IMR-90 (cell line): Measurements from ENCODE around the gene DHX57.

Experiments used
- CHD1 ChIP-seq: IDR thresholded peaks from 2 replicates; pipeline ENCODE4 v1.6.1; 2012; ENCODE audit warnings: low read depth, low read length, improper control_type of control experiment
- FOS ChIP-seq: fragments of 150-350 bp; IDR thresholded peaks from 2 replicates; pipeline ENCODE4 v1.6.1; 2016; ENCODE audit warnings: low read depth, low read length
- MAFK ChIP-seq: IDR thresholded peaks from 2 replicates; pipeline ENCODE4 v1.6.1; 2012; ENCODE audit warnings: low read depth, low read length, improper control_type of control experiment
- MAZ ChIP-seq: IDR thresholded peaks from 2 replicates; pipeline ENCODE4 v1.6.1; 2012; ENCODE audit warnings: low read depth, mild to moderate bottlenecking, low read length, improper control_type of control experiment, moderate library complexity, borderline replicate concordance
- MXI1 ChIP-seq: IDR thresholded peaks from 2 replicates; pipeline ENCODE4 v1.6.1; 2012; ENCODE audit warnings: low read depth, mild to moderate bottlenecking, low read length, moderate library complexity, borderline replicate concordance
- NFE2L2 ChIP-seq: fragments of 150-350 bp; IDR thresholded peaks from 2 replicates; pipeline ENCODE4 v1.6.1; 2016; ENCODE audit warnings: low read depth, mild to moderate bottlenecking, low read length
- POLR2A ChIP-seq: IDR thresholded peaks from 2 replicates; pipeline ENCODE4 v1.6.1; 2012; ENCODE audit warnings: mild to moderate bottlenecking, low read depth, low read length
- RAD21 ChIP-seq: IDR thresholded peaks from 2 replicates; pipeline ENCODE4 v1.6.1; 2012; ENCODE audit warnings: low read length, improper control_type of control experiment
- RCOR1 ChIP-seq: IDR thresholded peaks from 2 replicates; pipeline ENCODE4 v1.6.1; 2012; ENCODE audit warnings: mild to moderate bottlenecking, low read length, improper control_type of control experiment; ENCODE audit not compliant: insufficient replicate concordance
- RFX5 ChIP-seq: IDR thresholded peaks from 2 replicates; pipeline ENCODE4 v1.8.0; 2012; ENCODE audit warnings: low read depth, mild to moderate bottlenecking, low read length, moderate library complexity
- SMC3 ChIP-seq: fragments of 150-350 bp; IDR thresholded peaks from 2 replicates; pipeline ENCODE4 v1.6.1; 2016; ENCODE audit warnings: low read depth, mild to moderate bottlenecking, antibody characterized with exemption, low read length, moderate library complexity
- TF ChIP-seq, protein P1 (sequence below): conservative IDR thresholded peaks from 2 replicates; pipeline ENCODE4 v1.5.1; 2012; ENCODE audit warnings: mild to moderate bottlenecking, low read depth, low read length, improper control_type of control experiment
- TF ChIP-seq, protein P2 (sequence below): fragments of 150-350 bp; IDR thresholded peaks from 2 replicates; pipeline ENCODE4 v1.6.1; 2017; ENCODE audit warnings: mild to moderate bottlenecking, antibody characterized with exemption, low read length, low read depth
- TF ChIP-seq, protein P3 (sequence below): fragments of 150-350 bp; IDR thresholded peaks from 2 replicates; pipeline ENCODE4 v1.6.1; 2016; ENCODE audit warnings: low read depth, mild to moderate bottlenecking, low read length, moderate library complexity, borderline replicate concordance

DNA sequence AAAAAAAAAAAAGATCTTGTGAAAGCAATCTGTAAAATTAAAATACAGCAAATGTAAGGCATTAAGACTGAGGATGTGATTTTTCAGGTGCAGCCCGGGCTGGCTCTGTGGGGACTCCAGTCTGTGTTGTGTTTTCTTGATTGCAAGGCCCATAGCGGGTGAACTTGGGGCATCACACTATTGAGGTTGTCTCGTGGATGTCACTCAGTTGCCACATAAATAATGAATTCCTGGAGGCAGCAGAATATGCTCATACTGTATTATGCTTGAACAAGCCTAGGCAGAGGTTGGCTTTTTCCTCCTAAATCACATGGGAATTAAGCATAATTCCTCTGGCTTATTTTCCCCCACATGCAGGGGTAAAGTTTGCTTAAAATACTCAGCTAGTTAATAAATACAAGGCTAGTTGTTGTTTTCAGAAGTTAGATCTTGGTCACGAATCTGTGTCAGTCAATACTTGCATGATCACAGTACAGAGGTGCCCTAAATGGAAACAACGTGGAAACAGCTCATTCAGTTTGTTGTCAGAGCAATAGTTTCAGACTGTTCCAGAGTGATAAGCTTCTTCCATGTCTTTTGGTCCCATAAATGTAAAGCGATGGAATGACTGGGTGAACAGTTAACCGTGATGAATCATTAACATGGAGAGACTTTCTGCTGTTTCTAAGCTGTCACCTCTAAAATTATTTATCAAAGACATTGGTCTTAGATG, 81.3 kb downstream of the DHX57 start:
- TF ChIP-seq, protein P1, sequence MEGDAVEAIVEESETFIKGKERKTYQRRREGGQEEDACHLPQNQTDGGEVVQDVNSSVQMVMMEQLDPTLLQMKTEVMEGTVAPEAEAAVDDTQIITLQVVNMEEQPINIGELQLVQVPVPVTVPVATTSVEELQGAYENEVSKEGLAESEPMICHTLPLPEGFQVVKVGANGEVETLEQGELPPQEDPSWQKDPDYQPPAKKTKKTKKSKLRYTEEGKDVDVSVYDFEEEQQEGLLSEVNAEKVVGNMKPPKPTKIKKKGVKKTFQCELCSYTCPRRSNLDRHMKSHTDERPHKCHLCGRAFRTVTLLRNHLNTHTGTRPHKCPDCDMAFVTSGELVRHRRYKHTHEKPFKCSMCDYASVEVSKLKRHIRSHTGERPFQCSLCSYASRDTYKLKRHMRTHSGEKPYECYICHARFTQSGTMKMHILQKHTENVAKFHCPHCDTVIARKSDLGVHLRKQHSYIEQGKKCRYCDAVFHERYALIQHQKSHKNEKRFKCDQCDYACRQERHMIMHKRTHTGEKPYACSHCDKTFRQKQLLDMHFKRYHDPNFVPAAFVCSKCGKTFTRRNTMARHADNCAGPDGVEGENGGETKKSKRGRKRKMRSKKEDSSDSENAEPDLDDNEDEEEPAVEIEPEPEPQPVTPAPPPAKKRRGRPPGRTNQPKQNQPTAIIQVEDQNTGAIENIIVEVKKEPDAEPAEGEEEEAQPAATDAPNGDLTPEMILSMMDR, result no peak
- TF ChIP-seq RFX5, result no peak
- TF ChIP-seq POLR2A, result no peak
- TF ChIP-seq MXI1, result no peak
- TF ChIP-seq RCOR1, result no peak
- no peak for TF ChIP-seq MAZ
- TF ChIP-seq SMC3, result no peak
- no peak for TF ChIP-seq RAD21
- TF ChIP-seq, protein P2, sequence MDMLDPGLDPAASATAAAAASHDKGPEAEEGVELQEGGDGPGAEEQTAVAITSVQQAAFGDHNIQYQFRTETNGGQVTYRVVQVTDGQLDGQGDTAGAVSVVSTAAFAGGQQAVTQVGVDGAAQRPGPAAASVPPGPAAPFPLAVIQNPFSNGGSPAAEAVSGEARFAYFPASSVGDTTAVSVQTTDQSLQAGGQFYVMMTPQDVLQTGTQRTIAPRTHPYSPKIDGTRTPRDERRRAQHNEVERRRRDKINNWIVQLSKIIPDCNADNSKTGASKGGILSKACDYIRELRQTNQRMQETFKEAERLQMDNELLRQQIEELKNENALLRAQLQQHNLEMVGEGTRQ, result no peak
- no peak for TF ChIP-seq FOS
- TF ChIP-seq, protein P3, sequence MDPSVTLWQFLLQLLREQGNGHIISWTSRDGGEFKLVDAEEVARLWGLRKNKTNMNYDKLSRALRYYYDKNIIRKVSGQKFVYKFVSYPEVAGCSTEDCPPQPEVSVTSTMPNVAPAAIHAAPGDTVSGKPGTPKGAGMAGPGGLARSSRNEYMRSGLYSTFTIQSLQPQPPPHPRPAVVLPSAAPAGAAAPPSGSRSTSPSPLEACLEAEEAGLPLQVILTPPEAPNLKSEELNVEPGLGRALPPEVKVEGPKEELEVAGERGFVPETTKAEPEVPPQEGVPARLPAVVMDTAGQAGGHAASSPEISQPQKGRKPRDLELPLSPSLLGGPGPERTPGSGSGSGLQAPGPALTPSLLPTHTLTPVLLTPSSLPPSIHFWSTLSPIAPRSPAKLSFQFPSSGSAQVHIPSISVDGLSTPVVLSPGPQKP, result no peak
- TF ChIP-seq MAFK, result no peak
- no peak for TF ChIP-seq NFE2L2
- no peak for TF ChIP-seq CHD1
